Activated CD4-positive, alpha-beta T cell treated with anti-CD3 and anti-CD28 coated beads for 48 hours (primary cell): Measurements from ENCODE around the gene PICK1.

Experiments
- DNase-seq: peaks from one replicate; pipeline ENCODE4 v3.0.0-alpha.2; 2020

PICK1 gene

DNA sequence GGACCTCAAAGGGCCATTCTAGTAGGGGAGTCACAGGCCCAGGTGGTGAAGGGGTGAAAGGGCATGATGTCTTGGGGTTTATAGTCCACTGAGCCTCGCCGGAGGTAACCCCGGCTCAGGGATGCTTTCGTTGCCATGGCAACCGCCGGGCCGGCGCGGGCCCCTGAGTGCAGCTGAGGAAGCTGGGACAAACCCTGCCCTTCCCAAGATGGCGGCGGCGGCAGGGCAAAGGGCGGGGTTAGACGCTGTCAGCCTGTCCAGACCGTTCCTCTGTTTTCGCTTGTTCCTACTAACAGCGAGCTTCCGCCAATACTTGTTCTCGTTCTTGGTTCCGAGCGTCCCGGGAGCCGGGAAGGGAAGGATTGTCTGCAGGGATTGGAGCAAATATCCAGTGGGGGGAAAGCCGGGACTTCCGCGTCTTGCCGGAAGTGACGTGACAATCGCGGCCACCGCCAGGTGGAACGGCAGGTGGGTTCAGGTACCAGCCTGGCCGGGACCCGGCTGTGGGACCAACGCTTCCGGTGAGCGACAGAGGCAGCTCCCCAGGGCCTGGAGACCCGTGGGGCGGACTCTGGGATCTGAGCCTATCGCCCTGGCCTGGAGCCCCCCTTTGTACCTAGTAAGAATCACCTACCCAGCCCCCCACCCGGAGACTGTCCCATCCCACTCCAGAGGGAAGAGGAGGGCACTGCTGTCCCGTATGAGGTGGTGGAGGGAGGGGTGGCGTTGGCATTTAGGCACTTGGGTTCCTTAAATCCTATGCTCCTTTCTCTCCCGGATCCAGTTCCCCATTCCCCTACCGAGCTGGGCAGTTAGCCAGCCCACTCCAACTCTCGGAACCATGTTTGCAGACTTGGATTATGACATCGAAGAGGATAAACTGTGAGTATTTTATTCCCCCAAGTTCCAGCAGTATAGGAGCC lies at the start of gene PICK1:
Gene PICK1 (plus strand): TSS at position 436 of the 923 bp plus-strand sequence. CDS start 406 bp downstream, at position 842.
- DNase-seq: peak; percentile 92

DNA sequence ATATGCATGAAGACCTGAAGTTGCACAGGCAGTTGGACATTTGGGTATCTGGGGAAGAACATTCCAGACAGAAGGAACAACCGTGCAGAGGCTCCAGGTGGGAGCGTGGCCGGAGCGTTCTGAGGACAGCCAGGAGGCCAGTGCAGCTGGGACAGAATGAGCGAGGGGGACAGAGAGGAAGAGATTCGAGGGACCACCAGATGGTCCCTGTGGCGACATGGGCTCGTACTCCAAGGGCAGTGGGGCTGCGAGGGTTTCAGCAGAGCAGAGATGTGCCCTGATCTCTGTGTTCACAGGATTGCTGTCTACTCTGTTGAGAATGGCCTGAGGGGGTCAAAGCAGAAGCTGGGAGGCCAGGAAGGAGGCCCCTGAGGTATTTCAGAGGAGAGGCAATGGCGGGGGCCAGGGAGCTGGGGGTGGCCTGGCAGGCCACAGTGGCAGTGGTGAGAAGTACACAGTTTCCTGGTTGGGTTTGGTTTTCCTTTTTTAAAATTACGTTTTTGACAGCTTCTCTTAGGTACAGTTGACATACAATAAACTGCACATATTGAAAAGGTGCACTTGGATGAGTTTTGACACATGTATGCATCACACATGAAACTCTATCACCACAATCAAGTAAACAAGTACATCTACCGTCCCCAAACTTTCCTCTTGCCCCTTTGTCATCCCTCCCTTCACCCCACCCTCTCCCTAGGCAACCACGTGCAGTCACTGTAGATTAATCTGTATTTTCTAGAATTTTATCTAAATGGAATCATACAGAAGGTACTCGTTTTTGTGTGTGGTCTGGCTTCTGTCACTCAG lies 48.0 kb upstream of the PICK1 start:
- no peak for DNase-seq

DNA sequence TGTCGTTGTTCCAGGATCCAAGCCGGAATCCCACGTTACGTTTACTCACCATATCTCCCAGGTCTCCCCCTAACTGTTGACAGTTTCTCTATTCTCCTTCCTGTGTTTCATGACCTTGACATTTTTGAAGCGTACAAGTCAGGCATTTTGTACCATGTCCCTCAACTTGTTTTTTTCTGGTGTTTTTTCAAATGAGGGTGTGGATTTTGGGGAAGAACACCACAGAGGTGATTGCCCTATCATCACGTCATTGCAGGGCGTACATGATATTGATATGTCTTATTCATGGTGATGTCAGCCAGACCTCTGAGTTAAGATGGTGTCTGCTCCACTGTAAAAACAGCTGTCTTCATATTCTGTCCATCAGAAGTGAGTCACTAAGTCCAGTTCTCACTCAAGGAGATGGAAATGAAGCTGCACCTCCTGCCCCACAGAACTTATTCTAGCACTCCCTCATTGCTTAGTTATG lies 44.6 kb upstream of the PICK1 start:
- DNase-seq: no peak

- DNase-seq: no peak
These were observed 43.1 kb upstream of the PICK1 start for GRCh38 chr22:38014083-38014482.

DNA sequence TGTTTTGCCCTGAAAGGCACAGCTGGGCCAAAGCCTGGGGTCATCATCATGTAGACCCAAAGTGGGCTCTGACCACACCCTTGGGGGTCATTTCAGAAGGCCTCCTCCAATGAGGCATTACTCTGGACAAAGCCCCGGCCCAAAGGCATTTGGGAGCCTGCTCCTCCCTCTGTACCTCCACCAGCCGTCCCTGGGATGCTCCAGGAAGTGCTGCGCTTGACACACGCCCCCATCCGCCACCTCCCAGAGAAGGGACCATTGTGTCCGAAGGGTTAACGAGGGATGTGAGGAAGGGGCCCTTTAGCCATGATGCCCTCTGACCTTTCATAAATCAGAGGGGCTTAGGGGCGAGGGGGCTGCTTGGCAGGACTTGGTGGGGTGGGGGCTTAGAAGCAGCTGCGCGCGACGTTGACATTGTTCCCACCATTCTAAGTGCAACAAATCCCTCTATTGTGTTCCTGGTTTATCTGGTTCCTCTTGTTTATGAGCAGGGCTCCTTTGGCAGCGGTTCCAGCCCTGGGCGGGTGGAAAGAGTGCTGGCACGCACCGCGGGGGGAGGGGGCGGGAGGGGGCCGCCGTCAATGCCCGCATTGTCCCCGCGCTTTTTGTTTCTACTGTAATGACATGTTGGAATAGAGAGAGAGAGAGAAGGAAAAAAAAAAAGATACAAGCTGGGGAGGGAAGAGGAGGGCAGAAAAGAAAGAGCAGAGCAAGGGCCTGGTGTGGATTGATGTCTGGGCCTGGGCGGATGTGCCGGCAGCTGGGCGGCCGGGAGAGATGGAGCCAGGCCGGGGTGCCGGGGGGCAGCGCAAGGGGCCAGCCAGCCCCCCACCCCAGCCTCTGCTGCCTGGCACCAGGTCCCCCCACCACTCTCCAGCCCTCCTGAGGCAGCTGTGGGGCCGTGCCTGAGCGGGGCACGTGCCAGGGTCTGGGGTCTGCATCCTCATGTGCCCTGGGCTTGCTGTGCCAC lies 40.7 kb upstream of the PICK1 start:
- no peak for DNase-seq

DNA sequence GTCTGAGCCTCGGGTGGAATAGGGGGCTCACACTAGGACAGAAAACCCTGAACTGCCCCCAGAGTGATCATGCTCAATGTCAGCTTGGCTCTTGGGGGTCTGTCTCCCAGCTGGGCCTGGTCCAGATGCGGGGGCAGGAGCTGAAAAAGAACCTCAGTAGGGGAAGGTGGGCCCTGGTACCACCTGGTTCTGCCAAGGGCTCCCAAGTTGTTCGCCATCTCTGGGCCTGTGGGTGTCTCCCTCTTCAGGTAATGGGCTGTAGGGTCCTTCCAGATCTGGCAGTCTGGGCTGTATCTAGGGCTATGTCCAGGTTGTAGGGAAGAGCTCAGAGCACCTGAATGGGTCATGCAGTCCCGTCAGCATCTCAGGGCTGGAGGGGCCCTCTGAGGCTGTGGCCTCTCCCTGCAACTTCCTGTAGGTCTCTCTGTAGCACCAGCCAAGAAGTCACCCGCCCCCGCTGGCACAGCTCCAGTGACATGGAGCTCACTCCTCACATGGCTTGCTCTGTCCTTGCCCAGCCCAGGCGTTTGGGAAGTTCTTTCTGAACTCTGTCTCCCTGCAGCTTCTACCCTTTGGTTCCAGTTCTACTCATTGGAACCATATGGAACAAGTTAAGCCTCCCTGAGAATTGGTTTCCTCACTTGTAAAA lies 39.8 kb upstream of the PICK1 start:
- DNase-seq: no peak

DNA sequence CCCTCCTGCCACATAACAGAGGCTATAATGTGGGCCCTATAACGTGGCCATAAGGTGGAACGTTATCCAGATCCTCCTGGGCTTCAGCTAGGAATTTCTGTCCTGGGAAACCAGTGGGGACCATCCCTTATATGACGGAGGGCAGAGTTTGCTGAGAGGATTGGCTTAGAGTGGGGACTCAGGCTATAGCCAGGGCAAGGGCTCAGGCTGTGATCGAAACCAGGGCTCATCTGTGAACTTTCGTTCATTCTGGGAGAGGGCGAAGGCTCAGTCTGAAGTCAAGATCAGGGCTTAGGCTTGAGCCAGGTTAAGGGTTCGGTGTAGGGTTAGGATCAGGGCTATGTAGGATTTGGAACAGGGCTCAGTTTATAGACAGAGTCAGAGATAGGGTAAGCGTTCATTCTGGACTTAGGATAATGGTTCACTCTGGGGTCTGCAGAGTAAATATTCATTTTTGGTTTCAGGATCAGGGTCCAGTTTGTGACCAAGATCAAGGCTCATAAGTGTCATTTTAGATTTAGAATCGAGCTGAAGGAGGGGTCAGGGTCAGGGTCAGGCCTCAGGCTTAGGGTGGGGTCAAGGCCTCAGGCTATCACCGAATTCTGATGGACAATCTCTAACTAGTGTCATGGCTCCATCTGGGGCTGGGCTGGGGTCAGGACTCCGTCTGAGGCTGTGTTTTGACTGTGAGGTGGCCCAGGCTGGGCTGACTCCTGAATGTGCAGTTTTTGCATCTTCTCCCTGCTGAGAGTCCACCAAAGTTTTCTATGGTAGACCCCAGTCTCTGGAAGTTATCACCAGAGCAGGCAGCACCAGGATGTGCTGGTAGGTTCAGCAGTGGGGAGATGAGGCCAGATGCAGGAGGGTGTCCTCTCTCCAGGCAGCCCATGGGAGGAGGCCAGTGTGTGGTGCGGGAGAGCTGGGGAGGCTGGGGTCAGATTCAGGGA lies 39.0 kb upstream of the PICK1 start:
- no peak for DNase-seq

DNA sequence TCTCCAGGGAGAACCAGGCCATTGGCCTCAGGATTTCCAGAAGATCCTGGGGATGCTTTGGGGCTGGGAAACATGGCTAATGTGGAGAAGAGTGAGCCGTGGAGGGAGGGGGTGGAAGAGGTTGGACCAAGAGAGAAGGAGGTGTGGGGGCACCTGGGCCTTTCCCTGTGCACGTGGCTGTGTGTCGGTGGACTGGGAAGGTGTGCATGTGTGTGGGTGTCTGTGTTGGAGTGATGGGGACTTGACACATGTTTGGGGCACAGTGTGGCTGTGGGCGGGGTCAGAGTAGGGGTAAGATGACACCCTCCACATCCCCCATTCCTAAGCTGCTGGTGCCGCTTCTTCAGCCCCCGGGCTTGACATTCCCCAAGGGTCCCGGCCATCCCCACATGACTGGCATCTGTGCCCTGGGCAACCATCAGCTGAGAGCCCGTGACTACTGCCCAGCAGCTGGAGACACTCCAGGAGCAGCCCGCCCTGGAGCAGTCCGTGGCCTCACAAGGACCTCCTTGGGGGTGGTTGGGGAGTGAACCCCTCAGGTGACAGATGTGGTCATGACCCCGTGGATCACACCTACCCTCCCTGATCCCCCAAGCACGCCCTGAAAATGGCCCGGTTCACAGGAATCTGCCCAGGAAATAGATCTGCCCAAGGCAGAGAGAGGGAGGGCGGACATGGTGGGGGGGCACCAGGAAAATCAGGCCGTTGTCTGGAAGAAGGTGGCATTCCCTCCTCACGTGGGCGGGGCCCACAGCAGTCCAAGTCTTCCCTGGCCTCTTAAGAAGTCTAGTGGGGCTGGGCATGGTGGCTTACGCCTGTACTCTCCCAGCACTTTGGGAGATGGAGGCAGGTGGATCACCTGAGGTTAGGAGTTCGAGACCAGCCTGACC lies 38.0 kb upstream of the PICK1 start:
- DNase-seq: no peak

- DNase-seq: no peak
These were observed 36.0 kb upstream of the PICK1 start for GRCh38 chr22:38021206-38021605.

DNA sequence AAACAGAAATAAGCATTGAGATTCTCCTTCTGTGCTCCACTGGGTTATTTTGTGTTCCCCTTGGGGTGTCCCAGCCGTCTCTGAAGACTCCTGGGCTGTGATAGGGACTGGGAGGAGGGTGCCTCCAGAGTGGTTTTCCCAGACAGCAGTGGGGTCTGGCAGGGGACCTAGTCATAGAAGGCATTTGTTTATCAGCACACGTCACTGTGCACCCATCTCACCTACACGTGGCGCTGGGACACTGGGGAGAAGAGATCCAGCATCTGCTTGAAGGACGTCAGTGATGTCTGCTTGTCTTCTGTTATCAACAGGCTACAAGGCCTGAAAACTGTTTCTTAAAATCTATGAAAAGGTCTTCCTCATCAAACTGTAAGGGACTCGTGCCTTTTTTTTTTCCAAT lies 34.2 kb upstream of the PICK1 start:
- DNase-seq: no peak

DNA sequence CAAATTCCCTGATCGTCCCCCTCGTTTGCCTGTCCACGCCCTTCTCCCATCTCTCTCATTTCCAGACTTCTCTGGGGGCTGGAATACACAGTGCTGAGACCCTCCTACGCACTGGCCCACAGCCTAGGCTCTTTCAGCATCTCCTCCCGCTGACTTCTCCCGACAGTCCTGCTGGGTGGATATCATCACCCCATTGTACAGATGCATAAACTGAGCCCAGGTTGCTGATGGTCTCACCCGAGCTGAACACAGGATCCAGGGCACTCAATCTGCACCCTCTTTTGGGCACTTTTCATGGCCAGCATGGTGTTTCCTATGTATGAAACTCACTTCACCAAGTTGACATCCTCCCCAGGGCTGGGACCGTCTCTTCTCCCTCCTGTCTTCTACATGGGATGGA lies 31.7 kb upstream of the PICK1 start:
- no peak for DNase-seq

DNA sequence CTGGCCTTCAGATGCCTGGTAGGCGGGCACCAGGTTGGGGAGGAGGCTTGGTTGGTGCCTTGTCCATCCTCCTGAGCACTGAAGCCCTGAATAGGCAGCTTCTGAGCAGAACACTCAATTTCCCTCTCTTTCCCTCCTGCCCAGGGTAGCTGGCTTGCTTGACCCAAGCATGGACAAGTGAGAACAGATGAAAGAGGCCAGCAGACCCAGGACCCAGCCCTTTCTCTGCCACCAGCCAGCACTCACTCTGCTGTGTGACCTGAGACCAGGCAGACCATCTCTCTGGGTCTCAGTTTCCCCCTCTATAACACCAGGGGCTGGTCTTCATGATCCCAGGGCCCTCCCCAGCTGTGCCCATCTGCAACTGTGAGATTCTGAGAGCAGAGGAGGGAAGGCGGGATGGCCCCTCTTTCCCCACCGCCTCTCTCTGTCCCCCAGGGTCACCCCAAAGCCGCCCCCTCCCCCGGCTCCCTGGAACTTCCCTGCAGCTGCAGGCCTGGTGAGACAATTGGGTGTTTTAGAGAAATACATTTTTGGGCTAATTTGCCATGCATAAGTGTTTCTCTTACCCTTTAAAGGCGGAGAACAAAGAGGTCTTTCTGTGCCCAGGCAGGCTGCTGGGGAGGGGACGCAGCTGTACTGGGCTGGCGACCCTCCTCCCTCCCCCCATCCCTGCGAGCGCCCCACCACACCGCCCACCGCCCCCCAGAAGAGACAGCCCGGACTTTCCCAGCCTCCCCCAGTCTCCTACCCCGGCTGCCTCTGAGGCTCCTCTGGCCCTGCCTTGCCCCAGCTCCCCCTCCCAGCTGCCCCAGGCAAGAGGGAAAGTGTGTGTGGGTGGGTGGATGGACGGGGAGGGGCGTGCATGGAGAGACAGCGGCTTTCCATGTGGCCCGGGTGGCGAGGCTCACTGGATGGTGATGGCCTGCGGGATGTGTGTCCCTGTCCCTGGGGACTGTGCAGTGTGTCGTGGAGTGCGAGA lies 30.8 kb upstream of the PICK1 start:
- DNase-seq: no peak

DNA sequence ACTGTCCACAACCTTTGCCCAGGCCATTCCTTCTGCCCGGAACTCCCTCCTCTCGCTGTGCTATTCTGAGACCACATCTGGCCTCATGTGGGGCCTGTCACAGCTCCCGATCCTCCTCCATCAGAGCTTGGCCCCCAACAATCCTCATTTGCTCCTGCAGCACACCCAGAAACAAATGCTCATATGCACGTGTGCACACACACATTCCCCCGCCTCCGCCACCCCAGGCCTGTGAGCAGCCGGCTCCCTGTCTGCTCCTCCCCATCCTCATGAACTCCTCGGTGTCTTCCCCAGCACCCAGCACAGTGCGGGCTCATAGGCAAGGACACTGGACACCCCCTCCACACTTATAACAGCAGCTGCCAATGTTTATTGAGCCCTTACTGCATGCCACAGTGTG lies 29.7 kb upstream of the PICK1 start:
- DNase-seq: no peak

DNA sequence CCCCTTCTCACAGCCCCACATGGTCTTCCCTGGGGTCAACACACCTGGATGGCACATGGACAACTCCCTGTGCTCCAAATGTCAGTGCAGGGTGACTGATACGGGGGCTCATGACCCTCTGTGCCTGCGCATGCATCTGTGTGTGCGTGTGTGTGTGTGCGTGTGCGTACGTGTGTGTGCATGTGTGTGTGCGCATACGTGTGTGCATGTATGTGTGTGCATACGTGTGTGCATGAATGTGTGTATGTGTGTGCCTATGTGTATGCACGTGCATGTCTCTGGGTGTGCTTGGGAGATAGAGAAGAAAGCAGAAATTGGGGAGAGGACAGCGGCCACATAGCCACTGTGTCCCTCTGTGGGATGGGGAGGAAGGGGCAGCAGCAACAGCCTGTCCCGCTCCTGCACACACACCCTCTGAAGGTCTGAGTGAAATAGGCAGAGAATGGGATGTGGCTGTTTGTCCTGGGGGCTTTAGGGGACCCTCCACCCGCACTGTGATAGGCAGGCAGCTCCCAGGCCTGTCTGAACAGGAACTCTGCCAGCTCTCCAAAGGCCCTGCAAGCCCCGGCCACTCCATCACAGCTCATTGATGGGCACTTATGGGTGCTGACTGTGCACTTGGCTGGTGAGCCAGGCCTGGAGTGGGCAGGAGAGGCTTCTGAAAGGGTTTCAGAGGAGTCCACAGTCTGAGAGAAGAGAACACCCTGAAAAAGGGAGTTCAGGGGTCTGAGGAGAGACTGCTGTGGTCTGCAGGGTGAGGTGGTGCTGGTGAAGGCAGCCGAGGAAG lies 28.7 kb upstream of the PICK1 start:
- DNase-seq: no peak

GRCh38 chr22:38029370-38029769 lies 27.8 kb upstream of the PICK1 start:
- DNase-seq: no peak

DNA sequence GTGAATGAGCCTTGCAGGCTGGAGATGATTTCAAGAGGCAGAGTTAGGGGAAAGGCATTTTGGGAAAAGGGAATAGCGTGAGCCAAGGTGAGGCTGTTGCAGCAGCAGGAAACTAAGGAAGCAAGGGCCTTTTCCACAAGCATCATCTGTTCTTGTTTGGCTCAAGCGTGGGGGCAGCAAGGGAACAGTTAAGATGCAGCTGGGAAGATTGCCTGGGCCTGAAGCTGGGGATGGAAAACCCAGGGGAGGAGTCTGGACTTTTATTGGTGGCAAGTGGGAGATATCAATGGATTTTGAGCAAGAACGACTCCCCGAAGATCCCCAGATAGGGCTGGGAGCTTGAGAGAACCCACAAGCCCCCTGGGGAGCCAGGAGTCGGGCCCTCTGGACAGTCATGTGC lies 27.3 kb upstream of the PICK1 start:
- no peak for DNase-seq

GRCh38 chr22:38030311-38031133 lies 26.7 kb upstream of the PICK1 start:
- no peak for DNase-seq
